HG03196 (cell line): Measurements from ENCODE around the gene SPINK4.

Experiments used
- ATAC-seq: cut with Tn5 transposase; IDR thresholded peaks from one replicate; pipeline ENCODE4 v1.9.1; 2021; ENCODE audit not compliant: unreplicated experiment

Gene SPINK4

GRCh38 chr9:33239921-33240320 lies at the start of gene SPINK4:
Gene SPINK4 (plus strand): TSS chr9:33240167. CDS start chr9:33240209, 42 bp downstream.
- no peak for ATAC-seq

DNA sequence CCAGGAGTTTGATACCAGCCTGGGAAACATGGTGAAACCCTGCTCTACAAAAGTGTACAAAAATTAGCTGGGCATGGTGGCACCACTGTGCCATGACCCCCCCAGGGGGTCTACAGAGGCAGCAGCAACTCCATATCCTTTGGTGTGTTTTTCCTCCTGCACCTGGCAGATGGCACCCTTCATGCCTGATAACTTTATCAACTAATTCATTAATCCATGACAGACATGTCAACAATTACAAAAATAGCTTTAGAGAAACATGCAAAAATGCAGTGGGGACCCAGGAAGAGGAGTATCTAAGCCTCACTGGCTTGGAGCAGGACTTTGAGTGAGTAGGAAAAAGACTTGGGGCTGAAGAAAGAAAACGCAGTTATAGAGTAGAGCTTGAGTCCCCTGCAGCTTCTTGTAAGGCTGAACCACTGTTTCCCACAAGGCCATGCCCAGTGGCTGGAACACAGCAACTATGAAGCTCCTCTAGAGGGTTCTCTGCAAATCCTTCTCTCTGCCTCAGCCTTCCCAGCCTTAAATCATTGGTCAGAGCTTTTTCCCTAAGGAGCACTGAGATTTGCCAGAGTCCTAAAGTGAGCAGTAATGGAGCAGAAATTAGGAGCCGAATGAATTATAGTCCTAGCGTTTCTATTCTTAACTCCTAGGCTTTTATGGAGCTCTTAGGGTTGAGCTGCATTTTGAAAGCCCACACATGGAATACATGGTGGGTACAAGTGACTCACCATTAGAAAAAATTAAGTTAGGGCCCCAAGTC lies 47.3 kb upstream of the SPINK4 start:
- no peak for ATAC-seq

DNA sequence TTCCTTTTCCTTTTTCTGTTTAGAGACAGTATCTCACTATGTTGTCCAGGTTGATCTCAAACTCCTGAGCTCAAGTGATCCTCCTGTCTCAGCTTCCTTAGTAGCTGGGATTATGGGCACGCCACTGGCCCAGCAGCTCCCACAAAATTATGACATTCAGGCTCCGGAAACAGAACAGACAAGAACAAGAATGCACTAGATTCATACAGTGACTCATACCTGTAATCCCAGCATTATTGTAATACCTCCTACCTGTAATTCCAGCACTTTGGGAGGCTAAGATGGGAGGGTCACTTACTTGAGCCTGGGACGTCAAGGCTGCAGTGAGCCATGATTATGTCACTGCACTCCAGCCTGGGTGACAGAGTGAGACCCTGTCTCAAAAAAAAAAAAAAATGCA lies 46.1 kb upstream of the SPINK4 start:
- ATAC-seq: no peak

- no peak for ATAC-seq
Measured at GRCh38 chr9:33196736-33197135, 43.2 kb upstream of the SPINK4 start.

GRCh38 chr9:33197279-33198152 lies 42.5 kb upstream of the SPINK4 start:
- no peak for ATAC-seq

GRCh38 chr9:33198165-33198564 lies 41.8 kb upstream of the SPINK4 start:
- ATAC-seq: no peak

DNA sequence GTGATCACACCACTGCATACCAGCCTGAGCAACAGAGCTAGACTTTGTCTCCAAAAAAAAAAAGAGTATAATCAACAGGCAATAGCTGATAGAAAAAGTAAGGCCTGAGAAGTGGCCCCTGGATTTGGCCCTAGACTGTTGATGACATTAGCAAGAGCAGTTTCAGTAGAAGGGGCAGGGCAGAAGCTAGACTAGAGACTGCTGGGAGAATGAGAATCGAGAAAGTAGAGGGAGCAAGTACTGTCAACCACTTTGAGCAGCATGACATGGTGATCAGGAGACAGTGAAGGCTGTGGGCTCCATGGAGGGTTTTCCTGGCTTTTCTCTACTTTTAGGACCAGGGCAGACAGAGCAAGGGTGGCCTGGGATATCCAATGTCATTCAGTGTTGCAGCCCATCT lies 37.9 kb upstream of the SPINK4 start:
- ATAC-seq: peak; percentile 31

GRCh38 chr9:33202552-33203201 lies 37.3 kb upstream of the SPINK4 start:
- peak; percentile 99 for ATAC-seq

- ATAC-seq: no peak
Measured at GRCh38 chr9:33209394-33209793, 30.6 kb upstream of the SPINK4 start.

DNA sequence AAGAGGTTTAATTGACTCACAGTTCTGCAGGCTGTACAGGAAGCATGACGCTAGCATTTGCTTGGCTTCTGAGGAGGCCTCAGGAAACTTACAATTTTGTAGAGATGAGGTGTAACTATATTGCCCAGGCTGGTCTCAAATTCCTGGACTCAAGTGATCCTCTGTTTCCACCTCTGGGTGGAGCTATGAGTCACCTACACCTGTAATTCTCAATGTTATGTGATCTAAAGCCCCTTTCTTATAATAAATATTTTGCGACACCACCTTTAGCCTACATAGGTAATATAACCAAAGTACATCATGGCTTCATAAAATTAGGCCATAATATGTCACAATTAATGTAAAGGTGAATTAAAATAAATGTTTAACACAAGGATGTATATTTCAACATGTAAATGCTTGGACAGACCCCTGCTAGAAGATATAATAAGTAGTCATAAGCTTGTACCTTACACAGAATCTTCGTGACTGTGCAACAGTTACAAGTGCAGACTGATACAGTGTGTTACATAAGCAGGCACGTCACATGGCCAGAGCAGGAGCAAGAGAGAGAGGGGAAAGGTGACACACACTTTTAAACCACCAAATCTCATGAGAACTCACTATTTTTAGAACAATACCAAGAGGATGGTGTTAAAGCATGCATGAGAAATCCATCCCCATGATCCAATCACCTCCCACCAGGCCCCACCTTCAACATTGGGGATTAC lies 29.8 kb upstream of the SPINK4 start:
- no peak for ATAC-seq

- ATAC-seq: no peak
Measured at GRCh38 chr9:33211695-33212393, 28.1 kb upstream of the SPINK4 start.

GRCh38 chr9:33220681-33221567 lies 19.0 kb upstream of the SPINK4 start:
- no peak for ATAC-seq

DNA sequence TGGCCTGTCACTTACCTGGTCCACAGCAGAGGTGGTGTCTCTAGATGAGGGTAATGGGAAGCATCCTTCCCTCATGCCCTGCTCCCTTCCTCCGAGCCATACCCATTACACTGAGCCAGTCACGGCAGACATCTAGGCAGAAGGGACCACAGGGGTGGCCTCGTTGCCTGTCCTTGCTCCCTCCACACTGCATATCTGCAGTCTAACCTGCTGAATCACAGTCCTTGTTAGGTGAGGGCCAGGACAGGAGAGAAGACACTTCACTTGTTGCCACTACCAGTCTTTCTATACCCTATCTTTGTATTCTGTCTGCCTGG lies 18.4 kb upstream of the SPINK4 start:
- ATAC-seq: no peak

GRCh38 chr9:33222031-33222430 lies 17.9 kb upstream of the SPINK4 start:
- ATAC-seq: no peak

- no peak for ATAC-seq
Measured at GRCh38 chr9:33223696-33224095, 16.3 kb upstream of the SPINK4 start.

DNA sequence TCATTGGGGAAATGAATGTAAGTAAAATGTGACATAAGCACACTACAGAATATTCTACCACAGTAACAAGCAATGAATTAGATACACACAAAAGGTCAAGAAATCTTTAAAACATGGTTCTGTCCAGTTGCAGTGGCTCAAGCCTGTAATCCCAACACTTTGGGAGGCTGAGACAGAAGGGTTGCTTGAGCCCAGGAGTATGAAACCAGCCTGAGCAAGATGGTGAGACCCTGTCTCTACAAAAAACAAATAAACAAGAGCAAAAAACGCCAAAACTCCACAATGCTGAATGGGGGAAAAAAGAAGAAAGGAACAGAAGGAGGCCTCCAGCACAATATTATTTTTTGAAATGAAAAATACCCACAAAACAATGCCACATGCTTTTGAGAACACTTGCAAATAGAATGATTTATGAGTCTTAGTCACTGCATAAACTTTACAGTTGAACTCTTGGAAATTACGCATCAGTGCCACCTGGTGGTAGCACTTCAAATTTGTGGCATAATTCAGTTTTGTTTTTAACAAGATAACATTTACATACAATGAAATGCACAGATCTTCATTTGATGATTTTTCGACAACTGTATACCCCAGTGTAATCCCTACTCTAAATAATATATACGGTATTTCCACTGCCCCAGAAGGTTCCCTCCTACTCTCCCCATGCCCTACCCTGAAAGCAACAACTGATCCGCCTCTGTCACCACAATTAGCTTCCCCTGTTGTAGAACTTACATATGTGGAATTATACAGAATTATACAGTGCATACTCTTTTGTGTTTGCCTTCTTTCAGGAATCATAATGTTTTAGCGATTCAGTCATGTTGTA lies 14.4 kb upstream of the SPINK4 start:
- ATAC-seq: no peak

GRCh38 chr9:33227008-33227398 lies 13.0 kb upstream of the SPINK4 start:
- no peak for ATAC-seq

- ATAC-seq: no peak
Measured at GRCh38 chr9:33227741-33228140, 12.2 kb upstream of the SPINK4 start.

DNA sequence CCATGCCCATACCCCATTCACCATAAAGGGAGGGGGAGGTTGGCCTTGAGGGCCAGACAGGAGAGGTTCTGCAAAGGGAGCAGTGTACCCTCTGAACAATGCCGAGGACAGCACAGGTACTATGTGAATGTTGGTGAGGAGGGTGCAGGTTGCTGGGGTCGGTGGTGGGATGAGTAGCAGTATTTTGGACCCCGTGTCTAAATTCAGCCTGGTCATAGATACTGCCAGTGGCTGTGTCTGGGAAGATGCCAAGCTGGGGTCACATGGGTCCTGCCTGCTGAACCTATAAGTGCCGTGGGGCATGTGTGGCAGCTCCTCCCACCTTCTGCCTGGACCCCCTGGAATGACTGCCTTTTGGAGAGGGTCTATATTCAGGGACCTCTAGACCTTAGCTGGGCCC lies 11.4 kb upstream of the SPINK4 start:
- no peak for ATAC-seq
